Measurements from ENCODE around the gene CNN2. TPM values are rescaled to one million over a fixed set of nuclear protein-coding genes. Genes with fewer than 3 reads are reported as not detected.
A peak's percentile ranks its signal among the peaks of the same experiment; 100 is the strongest.

Gene CNN2
- total RNA-seq (10 to 100 TPM in 8 of 9 donors, 1 to 10 TPM in 1; 6.9 to 64.9 (median 42.3) TPM), polyA plus RNA-seq (10 to 100 TPM; 11.2 to 60.8 (median 52.5) TPM)
- long read RNA-seq, donor 1, partial matches to known transcripts: 0 of 2 reads
- long read RNA-seq, donor 1, other reads (novel, unspliced or antisense): 0 of 2 reads
- long read RNA-seq, donor 2, partial matches to known transcripts: 0 of 5 reads
- long read RNA-seq, donor 2, other reads (novel, unspliced or antisense): 0 of 5 reads
- long read RNA-seq, donor 3, transcript CNN2-206 (1 exons, 2,266 nt): major isoform, 6 of 7 reads
- long read RNA-seq, donor 3, partial matches to known transcripts: 0 of 7 reads
- long read RNA-seq, donor 3, other reads (novel, unspliced or antisense): 0 of 7 reads
- long read RNA-seq, donor 4, transcript CNN2-201 (7 exons, 2,179 nt): major isoform, 7 of 10 reads
- long read RNA-seq, donor 4, partial matches to known transcripts: 2 of 10 reads
- long read RNA-seq, donor 4, other reads (novel, unspliced or antisense): 0 of 10 reads
- long read RNA-seq, donor 5, transcript CNN2-201 (7 exons, 2,179 nt): major isoform, 39 of 62 reads
- long read RNA-seq, donor 5, transcript CNN2-206 (1 exons, 2,266 nt): minor isoform, 10 of 62 reads
- long read RNA-seq, donor 5, partial matches to known transcripts: 7 of 62 reads
- long read RNA-seq, donor 5, other reads (novel, unspliced or antisense): 2 of 62 reads
- long read RNA-seq, donor 6, transcript CNN2-201 (7 exons, 2,179 nt): major isoform, 12 of 17 reads
- long read RNA-seq, donor 6, partial matches to known transcripts: 0 of 17 reads
- long read RNA-seq, donor 6, other reads (novel, unspliced or antisense): 0 of 17 reads
- long read RNA-seq, donor 7, partial matches to known transcripts: 0 of 6 reads
- long read RNA-seq, donor 7, other reads (novel, unspliced or antisense): 0 of 6 reads
- long read RNA-seq, donor 8, transcript CNN2-206 (1 exons, 2,266 nt): major isoform, 15 of 17 reads
- long read RNA-seq, donor 8, partial matches to known transcripts: 0 of 17 reads
- long read RNA-seq, donor 8, other reads (novel, unspliced or antisense): 0 of 17 reads
- long read RNA-seq, donor 9, transcript CNN2-206 (1 exons, 2,266 nt): major isoform, 5 of 7 reads
- long read RNA-seq, donor 9, partial matches to known transcripts: 0 of 7 reads
- long read RNA-seq, donor 9, other reads (novel, unspliced or antisense): 0 of 7 reads
- long read RNA-seq, donor 10, transcript CNN2-206 (1 exons, 2,266 nt): major isoform, 7 of 9 reads
- long read RNA-seq, donor 10, partial matches to known transcripts: 0 of 9 reads
- long read RNA-seq, donor 10, other reads (novel, unspliced or antisense): 0 of 9 reads

GRCh38 chr19:1025960-1026782 is at the start of gene CNN2:
Gene CNN2 (plus strand): TSS chr19:1026608. CDS start chr19:1026662, 54 bp downstream.
- Histone ChIP-seq H3K4me1 (replicated peaks in 1 of 2) (peaks cover 0 to 13% of the 10 kb centered on the region in 2 donors), H3K4me3 (peak within 1 kb of the TSS in 2 of 4 donors; percentile 14 to 68), H3K9me3 (replicated peaks in 1 of 3) (no peaks in the 10 kb centered on the region), H3K27ac (peak within 1 kb of the TSS in 3 of 5 donors; percentile 74 to 92 (median 87)), H3K36me3 (replicated peaks in 1 of 2) (no peaks in the 10 kb centered on the region), H3K27me3 (no peaks in the 10 kb centered on the region)
- TF ChIP-seq CTCF (IDR thresholded peaks at IDR 0.05) (no peak), POLR2A (IDR thresholded peaks at IDR 0.05) (peak; percentile 58 to 61)
- intact Hi-C loops (cut with DNase I): no loop called here
- peak; percentile 57 to 80 (median 72) for DNase-seq
- WGBS, 4 donors: 4 to 37% (median 9%) methylated on average over 8 to 63 of the region's 63 CpGs

GRCh38 chr19:977058-977464 is 49.3 kb upstream of the CNN2 start:
- WGBS, 4 donors: 73 to 92% (median 87%) methylated on average over 2 to 24 of the region's 24 CpGs
- no peaks in the 10 kb centered on the region for H3K36me3 ChIP-seq (replicated peaks in 1 of 2)
- no peaks in the 10 kb centered on the region for H3K9me3 ChIP-seq (replicated peaks in 1 of 3)
- H3K4me1 ChIP-seq (replicated peaks in 1 of 2): no peaks in the 10 kb centered on the region
- intact Hi-C loops (cut with DNase I): loop anchor here in 1 of 2 donors (10.0 kb wide), 1 partner anchor 212 kb away; no protein-coding TSS in a partner anchor
- no peak for DNase-seq
- H3K27me3 ChIP-seq: no peaks in the 10 kb centered on the region
- TF ChIP-seq POLR2A (IDR thresholded peaks at IDR 0.05) (no peak), CTCF (IDR thresholded peaks at IDR 0.05) (no peak)
- H3K4me3 ChIP-seq: no peak overlapping the region
- H3K27ac ChIP-seq: no peak overlapping the region

- Histone ChIP-seq H3K4me3 (no peak overlapping the region), H3K27ac (no peak overlapping the region), H3K36me3 (replicated peaks in 1 of 2) (no peaks in the 10 kb centered on the region), H3K27me3 (no peaks in the 10 kb centered on the region), H3K9me3 (replicated peaks in 1 of 3) (no peaks in the 10 kb centered on the region), H3K4me1 (replicated peaks in 1 of 2) (peaks cover 5 to 16% of the 10 kb centered on the region in 2 donors)
- TF ChIP-seq CTCF (IDR thresholded peaks at IDR 0.05): no peak
- no peak for TF ChIP-seq POLR2A (IDR thresholded peaks at IDR 0.05)
- intact Hi-C loops (cut with DNase I): loop anchor here in 1 of 2 donors (10.0 kb wide), 1 partner anchor 215 kb away; no protein-coding TSS in a partner anchor
- no peak for DNase-seq
- WGBS, 4 donors: 73 to 93% (median 80%) methylated on average over 12 to 19 of the region's 19 CpGs
Measured at GRCh38 chr19:979318-979741, 47.1 kb upstream of the CNN2 start.
